NCI-H345 treated with DMSO at 0.1 percent for 48 hours (cell line): ENCODE data around the gene ZDHHC18.
"Not testable (repeated sequence)": the region's sequence is repeated elsewhere in the genome, so short reads cannot be mapped to it uniquely, and the experiment has no call there.

Source experiments
- DNase-seq: peaks from one replicate; lab custom pipeline; 2025; ENCODE audit not compliant: unreplicated experiment; lab: John Stamatoyannopoulos, UW

The ZDHHC18 gene

DNA sequence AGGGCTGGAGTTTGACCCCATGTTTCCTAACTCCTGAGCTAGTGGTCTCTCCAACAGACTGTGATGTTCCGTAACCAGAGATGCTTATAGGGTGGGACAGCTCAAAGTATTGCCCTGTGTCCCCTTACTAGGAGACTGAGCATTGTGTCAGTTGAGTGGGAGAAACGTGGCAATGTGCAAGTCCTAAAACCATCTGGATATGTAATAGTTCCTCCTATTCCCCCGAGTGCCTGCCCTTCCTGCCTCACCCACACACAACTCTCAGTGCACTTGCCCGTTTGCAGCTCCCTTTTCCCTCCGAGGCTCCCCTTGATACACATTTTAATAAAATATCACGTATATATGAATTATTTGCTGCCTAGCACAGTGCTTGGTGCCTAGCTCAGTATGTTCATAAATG, 35.3 kb upstream of the ZDHHC18 start:
- no peak for DNase-seq

DNA sequence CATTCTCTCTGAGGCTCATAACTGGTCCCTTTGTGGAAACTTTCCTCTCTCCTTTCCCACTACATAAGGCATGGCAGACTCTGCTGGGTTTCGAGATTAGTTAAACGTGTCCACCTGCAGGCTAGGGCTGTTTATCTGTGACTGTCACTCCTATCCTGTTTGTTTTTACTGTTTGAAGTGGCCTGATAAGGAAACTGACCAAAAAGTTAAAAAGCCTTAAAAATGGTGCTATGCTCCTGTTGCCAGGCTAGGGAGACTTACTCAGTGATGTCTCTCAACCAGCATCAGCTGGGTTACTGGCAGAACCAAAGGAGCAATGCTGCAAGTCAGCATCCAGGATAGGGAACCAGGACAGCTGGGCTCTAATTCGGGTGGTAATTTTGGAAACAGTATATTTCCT, 34.9 kb upstream of the ZDHHC18 start:
- no peak for DNase-seq

DNA sequence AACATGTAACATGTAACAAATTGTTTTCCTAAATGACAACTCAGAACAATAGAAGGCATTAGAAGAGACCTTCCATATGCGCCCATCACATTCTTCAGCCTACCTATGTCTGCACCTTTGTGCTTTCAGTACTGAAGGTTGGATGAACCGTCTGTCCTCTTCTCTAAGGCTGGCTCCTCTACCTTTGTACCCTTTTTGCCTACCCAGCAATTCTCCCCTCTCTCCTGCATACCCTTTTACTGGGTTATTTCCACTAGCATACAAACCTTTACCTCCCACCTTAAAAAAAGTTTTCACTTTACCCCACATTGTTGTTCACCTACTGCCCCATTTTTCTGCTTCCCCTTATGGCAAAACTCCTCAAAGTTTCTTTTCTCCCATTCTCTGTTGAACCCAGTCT, 33.6 kb upstream of the ZDHHC18 start:
- DNase-seq, result no peak

DNA sequence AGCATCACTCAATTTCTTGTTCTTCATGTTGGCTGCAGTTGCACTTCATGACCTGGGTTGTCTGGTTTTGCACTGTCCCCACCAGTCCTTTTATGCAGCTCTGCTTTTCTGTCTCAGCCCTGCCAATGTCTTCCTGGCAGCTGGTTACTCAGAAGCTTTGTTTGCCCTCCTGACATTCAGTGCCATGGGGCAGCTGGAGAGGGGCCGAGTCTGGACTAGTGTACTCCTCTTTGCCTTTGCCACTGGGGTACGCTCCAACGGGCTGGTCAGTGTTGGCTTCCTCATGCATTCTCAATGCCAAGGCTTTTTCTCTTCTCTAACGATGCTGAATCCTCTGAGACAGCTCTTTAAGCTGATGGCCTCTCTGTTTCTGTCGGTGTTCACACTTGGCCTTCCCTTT, 32.1 kb upstream of the ZDHHC18 start:
- no peak for DNase-seq

GRCh38 chr1:26797627-26798026, 28.9 kb upstream of the ZDHHC18 start:
- no peak for DNase-seq

- no peak for DNase-seq
Observed at GRCh38 chr1:26799479-26800142, 26.9 kb upstream of the ZDHHC18 start.

DNA sequence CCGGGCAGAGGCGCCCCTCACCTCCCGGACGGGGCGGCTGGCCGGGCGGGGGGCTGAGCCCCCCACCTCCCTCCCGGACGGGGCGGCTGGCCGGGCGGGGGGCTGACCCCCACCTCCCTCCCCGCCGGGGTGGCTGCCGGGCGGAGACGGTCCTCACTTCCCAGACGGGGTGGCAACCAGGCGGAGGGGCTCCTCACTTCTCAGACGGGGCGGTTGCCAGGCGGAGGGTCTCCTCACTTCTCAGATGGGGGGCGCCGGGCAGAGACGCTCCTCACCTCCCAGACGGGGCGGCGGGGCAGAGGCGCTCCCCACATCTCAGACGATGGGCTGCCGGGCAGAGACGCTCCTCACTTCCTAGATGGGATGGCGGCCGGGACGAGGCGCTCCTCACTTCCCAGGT, 22.6 kb upstream of the ZDHHC18 start:
- DNase-seq, result not testable (repeated sequence)

DNA sequence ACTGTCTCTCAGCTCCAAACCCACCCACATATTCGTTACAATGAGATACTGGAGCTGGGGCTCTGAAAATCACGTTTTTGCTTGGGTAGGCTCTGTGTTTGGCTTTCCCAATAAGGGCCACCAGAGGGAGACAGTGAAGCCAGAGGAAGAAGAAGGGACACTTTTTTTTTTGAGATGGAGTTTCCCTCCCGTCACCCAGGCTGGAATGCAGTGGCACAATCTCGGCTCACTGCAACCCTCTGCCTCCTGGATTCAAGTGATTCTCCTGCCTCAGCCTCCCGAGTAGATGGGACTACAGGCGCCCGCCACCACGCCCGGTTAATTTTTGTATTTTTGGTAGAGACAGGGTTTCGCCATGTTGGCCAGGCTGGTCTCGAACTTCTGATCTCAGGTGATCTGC, 16.4 kb upstream of the ZDHHC18 start:
- peak; percentile 28 for DNase-seq

- no peak for DNase-seq
Observed at GRCh38 chr1:26811057-26811456, 15.4 kb upstream of the ZDHHC18 start.

GRCh38 chr1:26811708-26812107, 14.8 kb upstream of the ZDHHC18 start:
- DNase-seq, result no peak

- DNase-seq, result no peak
Observed at GRCh38 chr1:26814377-26814776, 12.1 kb upstream of the ZDHHC18 start.

- DNase-seq, result no peak
Observed at GRCh38 chr1:26814893-26815292, 11.6 kb upstream of the ZDHHC18 start.

- no peak for DNase-seq
Observed at GRCh38 chr1:26820784-26821269, 5.7 kb upstream of the ZDHHC18 start.

DNA sequence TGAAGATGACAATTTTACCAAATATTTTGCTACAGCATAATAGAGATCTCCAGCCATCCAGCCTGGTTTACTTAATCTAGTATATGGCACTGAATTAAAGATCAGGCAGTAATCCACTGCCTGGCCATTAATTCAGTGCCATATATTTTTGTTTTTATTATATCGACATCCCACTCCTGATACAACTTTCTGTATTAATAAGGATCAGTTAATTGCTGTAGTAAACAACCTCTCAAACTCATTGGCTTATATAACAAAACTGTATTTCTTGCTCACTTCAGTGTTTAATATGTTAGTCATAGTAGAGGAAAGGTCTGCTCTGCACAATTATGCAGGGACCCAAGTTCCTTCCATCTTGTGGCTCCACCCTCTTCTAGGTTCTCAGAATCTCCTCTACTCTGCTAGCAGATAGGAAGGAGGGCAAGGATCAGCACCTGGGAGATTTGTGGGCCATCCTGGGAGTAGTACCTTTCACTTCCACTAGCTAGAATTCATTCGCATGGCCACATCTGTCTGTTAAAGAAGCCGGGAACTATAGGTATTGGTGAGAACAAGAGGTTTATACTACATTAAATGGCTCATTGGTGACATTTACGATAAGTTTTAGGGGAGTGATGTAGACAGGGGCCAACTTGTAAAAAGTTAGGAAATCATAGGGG, 3.6 kb upstream of the ZDHHC18 start:
- DNase-seq, result no peak

DNA sequence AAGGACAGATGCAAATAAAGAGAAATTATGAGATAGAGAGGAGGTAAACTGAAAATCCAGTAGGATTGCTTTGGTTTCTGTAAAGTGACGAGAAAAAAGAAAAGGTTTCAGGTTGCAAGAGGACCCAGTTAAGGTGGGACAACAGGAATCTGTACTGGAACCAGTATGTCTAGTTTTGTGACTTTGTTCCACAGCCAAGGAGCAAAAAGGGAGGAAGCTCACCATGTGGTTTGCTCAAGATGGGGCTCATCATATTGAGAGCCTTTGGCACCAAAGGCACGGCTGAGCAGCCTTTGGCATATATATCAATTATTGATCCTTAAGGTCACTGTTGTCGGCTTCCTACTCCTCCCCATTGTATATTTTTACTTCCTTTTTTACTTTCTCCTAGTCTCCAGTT, 1.8 kb upstream of the ZDHHC18 start:
- no peak for DNase-seq

- DNase-seq, result no peak
Observed at GRCh38 chr1:26827106-26827604, 667 bp downstream of the ZDHHC18 start.

- DNase-seq, result no peak
Observed at GRCh38 chr1:26827663-26828062, 1.2 kb downstream of the ZDHHC18 start.

- no peak for DNase-seq
Observed at GRCh38 chr1:26828411-26828991, 2.0 kb downstream of the ZDHHC18 start.

GRCh38 chr1:26829184-26829911, 2.9 kb downstream of the ZDHHC18 start:
- no peak for DNase-seq

DNA sequence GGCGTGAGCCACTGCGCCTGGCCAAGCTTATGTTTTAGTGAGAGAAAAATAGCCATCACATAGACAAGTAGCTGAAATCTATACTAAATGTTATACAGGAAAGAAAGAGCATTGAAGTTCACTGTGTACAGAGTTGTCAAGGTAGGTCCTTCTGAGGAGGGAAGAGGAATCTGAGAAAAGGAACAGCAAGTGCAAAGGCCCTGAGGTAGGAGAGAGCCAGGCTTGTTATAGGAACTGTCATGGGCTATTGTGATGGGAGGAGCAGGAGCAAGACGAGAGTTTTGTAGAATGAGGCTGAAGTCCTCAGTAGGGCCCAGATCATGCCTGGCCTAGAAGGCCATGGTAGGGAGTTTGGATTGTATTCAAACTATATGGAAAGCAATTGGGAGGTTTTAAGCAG, 4.6 kb downstream of the ZDHHC18 start:
- no peak for DNase-seq

GRCh38 chr1:26831546-26832248, 5.2 kb downstream of the ZDHHC18 start:
- no peak for DNase-seq
